EL (cell line): ENCODE results near the gene SWAP70.
"Not testable (repeated sequence)": the region's sequence is repeated elsewhere in the genome, so short reads cannot be mapped to it uniquely, and the experiment has no call there.

Experiments used
- DNase-seq: peaks from one replicate; pipeline ENCODE4 v3.0.0-alpha.2; 2016

The SWAP70 gene

GRCh38 chr11:9726321-9727022 lies 62.6 kb downstream of the SWAP70 start:
- DNase-seq: peak; percentile 65

GRCh38 chr11:9728058-9728457 lies 64.2 kb downstream of the SWAP70 start:
- no peak for DNase-seq

- DNase-seq: no peak
Observed at GRCh38 chr11:9731256-9731655, 67.4 kb downstream of the SWAP70 start.

- DNase-seq: no peak
Observed at GRCh38 chr11:9732453-9732852, 68.6 kb downstream of the SWAP70 start.

GRCh38 chr11:9733212-9733611 lies 69.3 kb downstream of the SWAP70 start:
- DNase-seq: no peak

GRCh38 chr11:9735236-9735635 lies 71.4 kb downstream of the SWAP70 start:
- DNase-seq: no peak

- DNase-seq: no peak
Observed at GRCh38 chr11:9735919-9736318, 72.0 kb downstream of the SWAP70 start.

GRCh38 chr11:9736365-9736764 lies 72.5 kb downstream of the SWAP70 start:
- no peak for DNase-seq

GRCh38 chr11:9738116-9738515 lies 74.2 kb downstream of the SWAP70 start:
- DNase-seq: no peak

- DNase-seq: no peak
Observed at GRCh38 chr11:9738707-9739106, 74.8 kb downstream of the SWAP70 start.

- no peak for DNase-seq
Observed at GRCh38 chr11:9739123-9739900, 75.4 kb downstream of the SWAP70 start.

GRCh38 chr11:9740202-9740883 lies 76.5 kb downstream of the SWAP70 start:
- DNase-seq: no peak

GRCh38 chr11:9741260-9741659 lies 77.4 kb downstream of the SWAP70 start:
- no peak for DNase-seq

GRCh38 chr11:9743512-9743911 lies 79.6 kb downstream of the SWAP70 start:
- not testable (repeated sequence) for DNase-seq

GRCh38 chr11:9745411-9746211 lies 81.7 kb downstream of the SWAP70 start:
- no peak for DNase-seq

- no peak for DNase-seq
Observed at GRCh38 chr11:9747229-9747628, 83.4 kb downstream of the SWAP70 start.

GRCh38 chr11:9747828-9748227 lies 84.0 kb downstream of the SWAP70 start:
- DNase-seq: no peak

- DNase-seq: peak; percentile 77
Observed at GRCh38 chr11:9748361-9748970, 84.6 kb downstream of the SWAP70 start.

- no peak for DNase-seq
Observed at GRCh38 chr11:9750551-9750950, 86.7 kb downstream of the SWAP70 start.

- DNase-seq: peak; percentile 50
Observed at GRCh38 chr11:9752091-9752490, 88.2 kb downstream of the SWAP70 start.

GRCh38 chr11:9753021-9753420 lies 89.1 kb downstream of the SWAP70 start:
- DNase-seq: peak; percentile 82

- no peak for DNase-seq
Observed at GRCh38 chr11:9754010-9754471, 90.2 kb downstream of the SWAP70 start.
